Mesenchymal stem cell (in vitro differentiated cells and primary cell): ENCODE measurements around the gene SULT4A1.

Source experiments
- DNase-seq: peaks from one replicate; pipeline ENCODE4 v3.0.0-alpha.2; 2013
- H2AFZ ChIP-seq: one replicate; pipeline ENCODE4 v1.6.1; 2013; ENCODE audit warnings: low read depth, mild to moderate bottlenecking, control low read depth, inconsistent platforms, low read length, moderate library complexity
- H2AK5ac ChIP-seq: 2 replicates; pipeline ENCODE4 v1.6.1; 2013; ENCODE audit warnings: low read length, moderate library complexity, mild to moderate bottlenecking, inconsistent platforms; ENCODE audit not compliant: severe bottlenecking
- H2BK120ac ChIP-seq: one replicate; pipeline ENCODE4 v1.6.1; 2013; ENCODE audit warnings: low read depth, mild to moderate bottlenecking, inconsistent platforms, low read length, moderate library complexity
- H2BK12ac ChIP-seq, 2 experiments: one replicate each; pipeline ENCODE4 v1.6.1; 2013; ENCODE audit warnings: inconsistent platforms in 2 of 2, low read length in 2 of 2, mild to moderate bottlenecking in 2 of 2, moderate library complexity in 2 of 2, control low read depth in 1 of 2
- H2BK15ac ChIP-seq: one replicate; pipeline ENCODE4 v1.6.1; 2013; ENCODE audit warnings: mild to moderate bottlenecking, low read depth, inconsistent platforms; ENCODE audit not compliant: poor library complexity, severe bottlenecking
- H2BK5ac ChIP-seq: 2 replicates; pipeline ENCODE4 v1.6.1; 2013; ENCODE audit warnings: low read depth, mild to moderate bottlenecking, low read length, control low read depth, inconsistent platforms; ENCODE audit not compliant: poor library complexity, severe bottlenecking
- H3K14ac ChIP-seq, 2 experiments: one replicate each; pipeline ENCODE4 v1.6.1; 2013; ENCODE audit warnings: inconsistent platforms in 2 of 2, low read length in 2 of 2, control low read depth in 1 of 2, mild to moderate bottlenecking in 1 of 2, moderate library complexity in 1 of 2
- H3K18ac ChIP-seq, 2 experiments: one replicate each; pipeline ENCODE4 v1.6.1; 2013; ENCODE audit warnings: inconsistent platforms in 2 of 2, low read length in 2 of 2, control low read depth in 1 of 2, low read depth in 1 of 2, mild to moderate bottlenecking in 1 of 2
- H3K23ac ChIP-seq, 2 experiments: one replicate each; pipeline ENCODE4 v1.6.1; 2013; ENCODE audit warnings: inconsistent platforms in 2 of 2, low read length in 2 of 2, mild to moderate bottlenecking in 2 of 2, moderate library complexity in 2 of 2, control low read depth in 1 of 2
- H3K27ac ChIP-seq: 2 replicates; pipeline ENCODE4 v1.5.1; 2013; ENCODE audit warnings: mild to moderate bottlenecking, moderate library complexity, low read length, control low read depth, inconsistent platforms; ENCODE audit not compliant: poor library complexity, severe bottlenecking
- H3K27me3 ChIP-seq, 2 experiments: 2 replicates each; pipeline versions ENCODE4 v1.6.1 to v1.7.0; 2013; ENCODE audit warnings: low read length in 2 of 2, mild to moderate bottlenecking in 2 of 2, moderate library complexity in 2 of 2, control low read depth in 1 of 2, inconsistent platforms in 1 of 2; ENCODE audit not compliant: control insufficient read depth in 1 of 2, insufficient read depth in 1 of 2
- H3K36me3 ChIP-seq, 2 experiments: 2 replicates each; pipeline versions ENCODE4 v1.6.1 to v1.7.0; 2013; ENCODE audit warnings: low read length in 2 of 2, control low read depth in 1 of 2, inconsistent platforms in 1 of 2, low read depth in 1 of 2, mild to moderate bottlenecking in 1 of 2; ENCODE audit not compliant: insufficient read depth in 2 of 2, control insufficient read depth in 1 of 2
- H3K4ac ChIP-seq, 2 experiments: one replicate each; pipeline ENCODE4 v1.6.1; 2013; ENCODE audit warnings: inconsistent platforms in 2 of 2, low read length in 2 of 2, mild to moderate bottlenecking in 2 of 2, moderate library complexity in 2 of 2, control low read depth in 1 of 2, low read depth in 1 of 2
- H3K4me1 ChIP-seq: 2 replicates; pipeline ENCODE4 v1.6.1; 2013; ENCODE audit warnings: low read depth, low read length, control low read depth; ENCODE audit not compliant: control insufficient read depth, insufficient read depth
- H3K4me2 ChIP-seq: 2 replicates; pipeline ENCODE4 v1.6.1; 2013; ENCODE audit warnings: low read length, mild to moderate bottlenecking, inconsistent platforms; ENCODE audit not compliant: poor library complexity, severe bottlenecking
- H3K4me3 ChIP-seq, 2 experiments: 2 replicates each; pipeline versions ENCODE4 v1.5.1 to v1.7.0; 2013; ENCODE audit warnings: low read length in 2 of 2, mild to moderate bottlenecking in 2 of 2, control low read depth in 1 of 2, low read depth in 1 of 2; ENCODE audit not compliant: insufficient read depth in 1 of 2
- H3K79me1 ChIP-seq: replicated peaks from 2 replicates; pipeline ENCODE4 v1.6.1; 2013; ENCODE audit warnings: mild to moderate bottlenecking, control low read depth, low read length, inconsistent platforms; ENCODE audit not compliant: poor library complexity, severe bottlenecking
- H3K9ac ChIP-seq: 2 replicates; pipeline ENCODE4 v1.7.0; 2013; ENCODE audit warnings: mild to moderate bottlenecking, low read length, moderate library complexity
- H3K9me3 ChIP-seq: 2 replicates; pipeline ENCODE4 v1.7.0; 2013; ENCODE audit warnings: mild to moderate bottlenecking, low read length; ENCODE audit not compliant: control insufficient read depth
- H4K8ac ChIP-seq: one replicate; pipeline ENCODE4 v1.6.1; 2013; ENCODE audit warnings: inconsistent platforms, mild to moderate bottlenecking, low read length, moderate library complexity
- H4K91ac ChIP-seq: one replicate; pipeline ENCODE4 v1.6.1; 2013; ENCODE audit warnings: mild to moderate bottlenecking, low read length, inconsistent platforms
- WGBS: methylation state at CpG from one replicate; pipeline ENCODE4 v1.1.7; 2013; ENCODE audit warnings: mixed read lengths; 5-methylcytosine and 5-hydroxymethylcytosine counted together

SULT4A1 gene

GRCh38 chr22:43893266-43893665 is 31.0 kb upstream of the SULT4A1 start:
- no peak overlapping the region for H2AK5ac ChIP-seq
- no peak overlapping the region for H2BK15ac ChIP-seq
- no peaks in the 10 kb centered on the region for H3K9me3 ChIP-seq
- no peak overlapping the region for H2BK12ac ChIP-seq
- WGBS, result 67% methylated on average over 5 of the region's 5 CpGs
- peaks cover 25% of the 10 kb centered on the region for H3K4me1 ChIP-seq
- H3K36me3 ChIP-seq, result no peaks in the 10 kb centered on the region
- H3K4ac ChIP-seq, result no peak overlapping the region
- H3K23ac ChIP-seq, result no peak overlapping the region
- H3K27ac ChIP-seq, result no peak overlapping the region
- no peak overlapping the region for H3K4me2 ChIP-seq
- H4K8ac ChIP-seq, result no peak overlapping the region
- no peak overlapping the region for H3K18ac ChIP-seq
- no peak overlapping the region for H4K91ac ChIP-seq
- no peaks in the 10 kb centered on the region for H3K79me1 ChIP-seq
- no peak overlapping the region for H3K14ac ChIP-seq
- H3K4me3 ChIP-seq, result no peak overlapping the region
- DNase-seq, result no peak
- H2BK120ac ChIP-seq, result no peak overlapping the region
- no peak overlapping the region for H2BK5ac ChIP-seq
- H3K27me3 ChIP-seq, result peaks cover 55 to 61% of the 10 kb centered on the region in 2 experiments
- no peak overlapping the region for H2AFZ ChIP-seq
- H3K9ac ChIP-seq, result no peak overlapping the region

GRCh38 chr22:43892183-43892894 is 30.0 kb upstream of the SULT4A1 start:
- H3K9ac ChIP-seq, result no peak overlapping the region
- H3K27ac ChIP-seq, result no peak overlapping the region
- H3K4me1 ChIP-seq, result peaks cover 16% of the 10 kb centered on the region
- H3K4ac ChIP-seq, result no peak overlapping the region
- no peak overlapping the region for H3K4me3 ChIP-seq
- no peaks in the 10 kb centered on the region for H3K9me3 ChIP-seq
- H2BK120ac ChIP-seq, result no peak overlapping the region
- H2BK15ac ChIP-seq, result no peak overlapping the region
- no peak overlapping the region for H3K14ac ChIP-seq
- H2AFZ ChIP-seq, result no peak overlapping the region
- H3K36me3 ChIP-seq, result no peaks in the 10 kb centered on the region
- no peaks in the 10 kb centered on the region for H3K79me1 ChIP-seq
- no peak overlapping the region for H4K8ac ChIP-seq
- DNase-seq, result no peak
- H3K23ac ChIP-seq, result no peak overlapping the region
- WGBS, result 51% methylated on average over 13 of the region's 15 CpGs
- H4K91ac ChIP-seq, result no peak overlapping the region
- no peak overlapping the region for H3K4me2 ChIP-seq
- no peak overlapping the region for H3K18ac ChIP-seq
- no peak overlapping the region for H2AK5ac ChIP-seq
- peaks cover 63 to 69% of the 10 kb centered on the region in 2 experiments for H3K27me3 ChIP-seq
- H2BK12ac ChIP-seq, result no peak overlapping the region
- no peak overlapping the region for H2BK5ac ChIP-seq

GRCh38 chr22:43891360-43892182 is 29.3 kb upstream of the SULT4A1 start, which contains the start of gene PNPLA5:
Gene PNPLA5, minus strand, starts transcription at chr22:43892013. Its CDS starts 133 bp downstream, at chr22:43891880.
- H3K23ac ChIP-seq, result peak within 1 kb of the TSS in 1 of 2 experiments; percentile 67
- H2AFZ ChIP-seq, result no peak within 1 kb of the TSS
- H3K18ac ChIP-seq, result no peak within 1 kb of the TSS
- WGBS, result 5% methylated on average over 70 of the region's 72 CpGs
- H3K9ac ChIP-seq, result no peak within 1 kb of the TSS
- H3K4ac ChIP-seq, result no peak within 1 kb of the TSS
- peak within 1 kb of the TSS in 1 of 2 experiments; percentile 57 for H3K4me3 ChIP-seq
- H3K4me2 ChIP-seq, result peak within 1 kb of the TSS; percentile 29
- no peak within 1 kb of the TSS for H2BK12ac ChIP-seq
- no peak within 1 kb of the TSS for H2BK120ac ChIP-seq
- no peak within 1 kb of the TSS for H4K91ac ChIP-seq
- H3K4me1 ChIP-seq, result peaks cover 15% of the 10 kb centered on the region
- no peak within 1 kb of the TSS for H2BK15ac ChIP-seq
- no peaks in the 10 kb centered on the region for H3K9me3 ChIP-seq
- H3K27ac ChIP-seq, result no peak within 1 kb of the TSS
- H2AK5ac ChIP-seq, result no peak within 1 kb of the TSS
- H3K14ac ChIP-seq, result peak within 1 kb of the TSS in 1 of 2 experiments; percentile 26
- DNase-seq, result no peak
- no peaks in the 10 kb centered on the region for H3K36me3 ChIP-seq
- peaks cover 70 to 76% of the 10 kb centered on the region in 2 experiments for H3K27me3 ChIP-seq
- no peak within 1 kb of the TSS for H4K8ac ChIP-seq
- H2BK5ac ChIP-seq, result no peak within 1 kb of the TSS
- no peaks in the 10 kb centered on the region for H3K79me1 ChIP-seq

GRCh38 chr22:43890901-43891331 is 28.6 kb upstream of the SULT4A1 start:
- H3K4me2 ChIP-seq, result no peak overlapping the region
- H2BK12ac ChIP-seq, result no peak overlapping the region
- no peaks in the 10 kb centered on the region for H3K79me1 ChIP-seq
- no peaks in the 10 kb centered on the region for H3K9me3 ChIP-seq
- H2AK5ac ChIP-seq, result no peak overlapping the region
- H2AFZ ChIP-seq, result no peak overlapping the region
- no peak overlapping the region for H4K91ac ChIP-seq
- WGBS, result 26% methylated on average over 21 of the region's 24 CpGs
- H3K23ac ChIP-seq, result no peak overlapping the region
- peak overlapping the region in 1 of 2 experiments; percentile 26 for H3K14ac ChIP-seq
- H3K27ac ChIP-seq, result no peak overlapping the region
- H2BK120ac ChIP-seq, result no peak overlapping the region
- H2BK15ac ChIP-seq, result no peak overlapping the region
- DNase-seq, result no peak
- peaks cover 15% of the 10 kb centered on the region for H3K4me1 ChIP-seq
- no peak overlapping the region for H4K8ac ChIP-seq
- H3K18ac ChIP-seq, result no peak overlapping the region
- peak overlapping the region in 1 of 2 experiments; percentile 57 for H3K4me3 ChIP-seq
- peaks cover 76 to 79% of the 10 kb centered on the region in 2 experiments for H3K27me3 ChIP-seq
- no peaks in the 10 kb centered on the region for H3K36me3 ChIP-seq
- H3K9ac ChIP-seq, result no peak overlapping the region
- no peak overlapping the region for H3K4ac ChIP-seq
- no peak overlapping the region for H2BK5ac ChIP-seq
